Sigmoid colon (tissue), 4 donors: ENCODE measurements around the gene SIGLEC12.

Source experiments
- POLR2A ChIP-seq, 2 donors: fragments of 450-650 bp; IDR thresholded peaks; one replicate each; pipeline ENCODE4 v1.6.1; 2016; ENCODE audit warnings: antibody characterized with exemption in 2 of 2, mild to moderate bottlenecking in 2 of 2, moderate library complexity in 2 of 2
- POLR2AphosphoS5 ChIP-seq, 4 donors: sonication (generic); formaldehyde crosslinking; IDR thresholded peaks; one replicate each; pipeline ENCODE4 v1.6.1; 2017; ENCODE audit warnings: antibody characterized with exemption in 4 of 4
- TF ChIP-seq, protein P1 (sequence below), 4 experiments: fragments of 450-650 bp in 3 of 4; fragments of 200-600 bp in 1 of 4; IDR thresholded peaks; one replicate each; pipeline ENCODE4 v1.5.1; 2016 to 2019; ENCODE audit warnings: antibody characterized with exemption in 4 of 4, mild to moderate bottlenecking in 3 of 4, moderate library complexity in 2 of 4

DNA sequence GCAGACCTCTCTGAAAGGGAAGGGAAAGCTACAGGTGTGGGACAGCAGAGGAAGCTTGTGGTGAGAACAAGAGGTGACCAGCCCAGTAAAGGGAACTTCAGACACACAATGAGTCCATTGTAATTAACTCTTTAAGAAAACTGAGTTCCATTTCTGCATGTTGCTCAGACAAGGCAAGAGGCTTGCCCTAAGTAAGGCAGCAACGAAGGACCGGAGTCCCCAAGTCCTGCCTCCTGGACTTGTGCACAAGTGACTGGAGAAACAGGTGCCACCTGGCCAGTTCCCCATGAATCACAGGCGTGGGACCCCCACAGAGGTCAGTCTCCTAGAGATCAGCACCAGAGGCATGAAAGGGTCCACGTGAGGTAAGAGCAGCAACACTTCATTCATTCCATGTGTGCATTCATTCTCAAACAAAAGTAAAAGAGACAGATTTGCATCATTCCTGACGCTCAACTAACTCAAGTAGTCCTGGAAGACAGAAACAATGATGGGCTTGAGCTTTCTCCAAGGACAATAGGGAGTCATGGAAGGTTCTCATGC is 44.6 kb upstream of the SIGLEC12 start:
- TF ChIP-seq, protein P1, sequence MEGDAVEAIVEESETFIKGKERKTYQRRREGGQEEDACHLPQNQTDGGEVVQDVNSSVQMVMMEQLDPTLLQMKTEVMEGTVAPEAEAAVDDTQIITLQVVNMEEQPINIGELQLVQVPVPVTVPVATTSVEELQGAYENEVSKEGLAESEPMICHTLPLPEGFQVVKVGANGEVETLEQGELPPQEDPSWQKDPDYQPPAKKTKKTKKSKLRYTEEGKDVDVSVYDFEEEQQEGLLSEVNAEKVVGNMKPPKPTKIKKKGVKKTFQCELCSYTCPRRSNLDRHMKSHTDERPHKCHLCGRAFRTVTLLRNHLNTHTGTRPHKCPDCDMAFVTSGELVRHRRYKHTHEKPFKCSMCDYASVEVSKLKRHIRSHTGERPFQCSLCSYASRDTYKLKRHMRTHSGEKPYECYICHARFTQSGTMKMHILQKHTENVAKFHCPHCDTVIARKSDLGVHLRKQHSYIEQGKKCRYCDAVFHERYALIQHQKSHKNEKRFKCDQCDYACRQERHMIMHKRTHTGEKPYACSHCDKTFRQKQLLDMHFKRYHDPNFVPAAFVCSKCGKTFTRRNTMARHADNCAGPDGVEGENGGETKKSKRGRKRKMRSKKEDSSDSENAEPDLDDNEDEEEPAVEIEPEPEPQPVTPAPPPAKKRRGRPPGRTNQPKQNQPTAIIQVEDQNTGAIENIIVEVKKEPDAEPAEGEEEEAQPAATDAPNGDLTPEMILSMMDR (IDR thresholded peaks at IDR 0.05), result no peak
- TF ChIP-seq POLR2A (IDR thresholded peaks at IDR 0.05) (no peak), POLR2AphosphoS5 (IDR thresholded peaks at IDR 0.05) (no peak)
